Effector memory CD4-positive, alpha-beta T cell (primary cell): ENCODE results near the gene HS6ST1.
A peak's percentile ranks its signal among the peaks of the same experiment; 100 is the strongest.
"Not testable (repeated sequence)": the region's sequence is repeated elsewhere in the genome, so short reads cannot be mapped to it uniquely, and the experiment has no call there.

Experiments used
- DNase-seq, 3 donors: peaks; one replicate each; pipeline ENCODE4 v3.0.0-alpha.2; 2020
- H3K27ac ChIP-seq: 2 replicates; pipeline ENCODE4 v1.7.0; 2013; ENCODE audit warnings: mild to moderate bottlenecking, low read length, moderate library complexity; ENCODE audit not compliant: insufficient read depth, poor library complexity, severe bottlenecking
- H3K27me3 ChIP-seq: replicated peaks from 2 replicates; pipeline ENCODE4 v1.7.0; 2013; ENCODE audit warnings: mild to moderate bottlenecking, low read length; ENCODE audit not compliant: insufficient read depth, control insufficient read depth, poor library complexity, severe bottlenecking
- H3K36me3 ChIP-seq: 2 replicates; pipeline ENCODE4 v1.7.0; 2013; ENCODE audit warnings: mild to moderate bottlenecking, low read length, moderate library complexity; ENCODE audit not compliant: control insufficient read depth, insufficient read depth
- H3K4me1 ChIP-seq: 2 replicates; pipeline ENCODE4 v1.7.0; 2013; ENCODE audit warnings: low read length, mild to moderate bottlenecking; ENCODE audit not compliant: control insufficient read depth, insufficient read depth, poor library complexity, severe bottlenecking
- H3K4me3 ChIP-seq: 2 replicates; pipeline ENCODE4 v1.7.0; 2013; ENCODE audit warnings: low read length, low read depth, mild to moderate bottlenecking; ENCODE audit not compliant: insufficient read depth, poor library complexity, severe bottlenecking
- H3K9me3 ChIP-seq: 2 replicates; pipeline ENCODE4 v1.7.0; 2013; ENCODE audit warnings: mild to moderate bottlenecking, low read length, moderate library complexity; ENCODE audit not compliant: control insufficient read depth

The HS6ST1 gene

DNA sequence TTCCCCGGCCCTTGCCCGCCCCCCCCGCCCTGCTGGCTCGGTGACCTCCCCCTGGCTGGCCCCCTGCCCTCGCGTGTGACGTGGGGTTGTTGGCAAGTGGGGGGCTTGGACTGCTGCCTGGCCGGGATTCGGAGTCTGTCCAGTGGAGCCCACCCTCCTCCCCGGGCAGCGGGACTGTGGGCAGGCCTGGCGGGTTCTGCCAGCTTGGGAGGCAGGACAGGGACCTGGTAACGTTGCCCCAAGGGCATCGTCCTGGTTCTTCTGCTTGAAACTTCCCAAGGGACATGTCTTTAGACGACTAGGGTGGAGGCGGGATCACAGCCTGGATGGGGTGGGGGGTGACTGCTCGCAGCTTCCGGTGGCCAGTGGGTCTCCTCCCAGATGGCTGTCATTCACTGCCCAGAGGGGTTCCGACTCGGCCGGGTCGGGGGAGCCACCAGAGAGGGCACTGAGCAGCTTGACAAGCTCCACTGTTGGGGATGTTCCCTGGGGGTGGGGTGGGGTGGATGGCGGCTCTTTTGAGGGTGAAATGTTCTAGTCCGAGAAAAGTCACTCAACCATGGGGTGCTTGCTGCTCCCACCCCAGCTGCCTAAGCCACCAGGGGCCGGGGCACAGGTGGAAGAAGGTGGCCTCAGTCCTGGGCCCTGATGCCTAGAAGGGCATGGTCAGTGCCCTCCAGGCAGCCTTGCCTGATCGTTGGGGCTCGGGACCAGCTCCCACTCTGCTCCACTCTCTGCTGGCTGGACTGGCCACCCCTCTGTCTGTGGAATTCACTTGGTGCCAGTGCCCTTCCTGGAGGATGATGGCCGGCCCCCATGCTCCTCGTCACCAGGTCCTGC lies 4.3 kb upstream of the HS6ST1 start:
- DNase-seq: no peak
- H3K27ac ChIP-seq: no peak overlapping the region
- no peaks in the 10 kb centered on the region for H3K9me3 ChIP-seq
- no peaks in the 10 kb centered on the region for H3K27me3 ChIP-seq
- peaks cover 18% of the 10 kb centered on the region for H3K4me1 ChIP-seq
- no peak overlapping the region for H3K4me3 ChIP-seq
- no peaks in the 10 kb centered on the region for H3K36me3 ChIP-seq

DNA sequence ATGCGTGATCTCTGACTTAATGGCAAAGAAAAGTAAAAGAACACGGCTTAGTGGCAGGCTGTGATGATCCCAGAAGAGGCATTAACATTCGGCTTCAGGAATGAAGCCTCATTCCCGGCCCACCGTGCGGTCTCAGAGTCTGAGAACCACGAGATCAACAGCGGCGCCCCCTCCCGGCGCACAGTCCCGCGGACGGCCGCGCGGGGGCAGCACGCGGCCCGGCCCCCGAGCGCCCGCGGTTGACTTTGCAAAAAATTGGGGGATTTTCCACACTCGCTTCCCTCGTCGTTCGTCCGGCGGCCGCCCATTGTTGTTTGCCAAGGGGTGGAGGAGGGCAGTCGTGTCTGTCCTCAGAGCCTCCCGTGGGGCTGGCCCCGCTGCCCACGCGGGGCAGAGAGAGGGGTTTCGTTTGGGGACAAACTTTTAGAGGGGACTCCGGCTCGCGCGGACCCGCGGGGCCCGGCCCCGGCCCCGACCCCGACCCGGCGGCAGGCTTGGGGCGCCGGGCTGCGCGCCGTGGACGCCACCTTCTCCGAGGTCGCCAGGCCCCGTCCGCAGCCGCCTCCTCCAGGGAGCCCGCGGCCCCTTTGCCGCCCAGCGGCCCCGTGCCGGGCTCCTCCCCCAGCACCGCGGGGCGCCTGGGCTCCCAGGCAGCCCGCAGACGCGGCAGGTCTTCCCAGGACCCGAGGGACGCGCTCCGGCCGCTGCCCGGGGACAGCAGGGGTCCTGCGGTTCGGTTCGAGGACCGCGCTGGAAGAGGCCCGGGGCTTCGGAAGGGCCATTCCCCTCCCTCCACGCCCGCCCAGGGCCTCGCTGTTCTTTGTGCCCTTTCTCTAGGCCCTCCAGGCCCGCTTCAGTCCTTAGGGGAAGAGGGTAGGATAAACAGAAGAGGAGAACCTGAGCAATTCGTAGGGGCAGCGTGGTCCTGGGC lies 3.4 kb upstream of the HS6ST1 start:
- Histone ChIP-seq H3K27ac (peak overlapping the region; percentile 48), H3K36me3 (no peaks in the 10 kb centered on the region), H3K27me3 (no peaks in the 10 kb centered on the region), H3K9me3 (no peaks in the 10 kb centered on the region), H3K4me1 (peaks cover 25% of the 10 kb centered on the region), H3K4me3 (peak overlapping the region; percentile 60)
- DNase-seq: peak; percentile 66 to 71 (median 67)

DNA sequence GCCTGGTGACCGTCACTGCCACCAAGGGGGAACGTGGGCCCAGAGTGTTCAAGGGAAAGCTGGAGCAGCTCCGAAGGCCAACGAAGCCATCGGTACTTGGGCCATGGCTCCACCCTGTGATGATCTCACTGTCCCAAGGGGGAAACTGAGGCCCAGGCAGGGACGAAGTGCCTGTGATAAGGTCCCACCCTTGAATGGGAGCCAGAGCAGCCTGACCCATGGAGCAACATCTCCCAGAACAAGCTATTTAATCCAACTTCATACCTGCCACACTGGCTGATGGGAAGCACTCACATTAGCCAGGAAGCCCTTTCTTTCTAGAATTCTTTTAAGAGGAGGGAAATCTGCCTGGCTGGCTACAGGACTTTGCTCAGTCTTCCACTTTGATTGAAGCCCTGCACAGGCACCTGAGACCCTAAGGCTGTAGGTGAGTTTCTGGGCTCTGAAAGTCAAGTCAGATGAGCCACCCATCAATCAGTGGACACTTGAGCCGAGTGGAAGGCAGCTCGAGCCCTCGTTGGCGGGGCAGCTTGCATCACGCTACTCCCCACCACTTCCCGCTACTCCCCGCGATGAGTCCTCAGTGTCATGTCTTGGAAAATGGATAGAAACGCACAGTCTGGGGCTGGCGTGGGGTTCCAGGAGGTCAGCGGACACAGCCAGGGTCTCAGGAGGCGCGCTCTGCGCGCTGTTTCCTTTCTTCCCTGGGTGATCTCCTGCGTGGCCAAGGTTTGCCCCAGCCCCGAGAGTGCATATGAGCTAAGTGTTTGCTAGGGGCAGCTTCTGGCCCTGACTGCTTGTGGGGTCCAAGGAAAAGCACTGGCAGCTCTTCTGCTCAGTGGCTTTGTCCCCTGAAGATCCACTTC lies 2.5 kb upstream of the HS6ST1 start:
- no peaks in the 10 kb centered on the region for H3K9me3 ChIP-seq
- peak overlapping the region; percentile 60 for H3K4me3 ChIP-seq
- no peak overlapping the region for H3K27ac ChIP-seq
- no peaks in the 10 kb centered on the region for H3K27me3 ChIP-seq
- H3K4me1 ChIP-seq: peaks cover 34% of the 10 kb centered on the region
- no peaks in the 10 kb centered on the region for H3K36me3 ChIP-seq
- no peak for DNase-seq

DNA sequence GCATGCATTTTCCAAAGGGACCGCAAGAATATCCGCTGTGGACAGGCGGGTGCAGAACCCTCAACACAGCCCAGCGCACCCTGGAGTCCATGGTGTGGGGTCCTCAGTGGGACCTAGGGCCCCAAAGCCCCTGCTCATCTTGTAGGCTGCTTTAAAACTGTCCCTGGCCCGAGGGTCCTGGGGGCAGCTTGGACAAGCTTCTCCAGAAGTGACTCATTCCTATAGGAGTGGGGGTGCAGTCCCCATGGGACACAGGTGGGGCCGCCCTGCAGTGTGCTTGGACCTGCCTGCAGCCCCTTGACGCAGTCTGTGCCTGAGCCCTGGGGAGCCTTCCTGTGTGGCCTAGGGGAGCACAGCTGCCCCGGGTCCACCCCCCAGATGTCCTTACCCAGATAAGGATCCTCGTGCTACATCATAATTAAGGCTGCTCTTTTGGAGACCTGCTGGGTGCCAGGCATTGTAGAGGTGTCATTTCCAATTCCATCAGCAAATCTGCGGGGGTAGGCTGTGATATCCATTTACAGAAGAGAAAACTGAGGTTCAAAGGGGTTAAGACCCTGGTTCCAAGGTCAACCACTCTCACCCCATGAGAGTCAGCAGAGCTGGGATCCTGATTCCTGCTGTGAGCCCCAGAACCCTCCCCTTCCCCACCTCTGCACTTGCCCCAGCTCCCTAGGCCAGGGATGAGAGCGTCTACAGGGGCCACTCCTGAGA lies 1.7 kb upstream of the HS6ST1 start:
- H3K9me3 ChIP-seq: no peaks in the 10 kb centered on the region
- H3K4me1 ChIP-seq: peaks cover 40% of the 10 kb centered on the region
- DNase-seq: no peak
- H3K4me3 ChIP-seq: no peak overlapping the region
- no peaks in the 10 kb centered on the region for H3K36me3 ChIP-seq
- H3K27ac ChIP-seq: no peak overlapping the region
- no peaks in the 10 kb centered on the region for H3K27me3 ChIP-seq

DNA sequence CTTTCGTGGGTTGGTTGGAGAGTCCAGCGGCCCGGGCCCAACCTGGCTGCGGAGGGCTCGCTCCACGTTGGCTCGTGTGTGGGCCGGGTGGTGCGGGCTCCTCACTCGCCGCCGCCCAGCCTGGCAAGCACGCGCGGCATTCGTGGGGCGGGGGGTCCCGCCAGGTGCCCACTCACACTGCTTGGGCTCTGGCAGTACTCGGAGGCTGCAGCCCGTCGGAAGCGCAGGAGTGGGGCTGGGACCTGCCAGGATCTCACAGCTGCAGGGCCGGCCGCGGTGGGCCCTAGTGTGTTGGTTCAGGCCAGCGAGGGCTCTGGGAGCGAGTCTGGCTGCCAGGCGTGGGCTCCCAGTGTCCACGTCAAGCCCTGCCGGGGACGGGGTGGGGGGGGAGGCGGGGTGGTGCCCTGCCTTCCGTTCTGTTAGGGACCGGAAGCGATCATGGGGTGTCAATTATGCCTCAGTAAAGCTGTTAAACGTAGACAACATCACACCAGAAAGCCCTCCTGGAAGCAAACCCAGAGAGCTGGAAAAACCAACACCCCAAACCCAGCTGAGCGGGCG lies 1.0 kb upstream of the HS6ST1 start:
- H3K4me3 ChIP-seq: no peak overlapping the region
- peaks cover 40% of the 10 kb centered on the region for H3K4me1 ChIP-seq
- H3K27me3 ChIP-seq: no peaks in the 10 kb centered on the region
- no peaks in the 10 kb centered on the region for H3K9me3 ChIP-seq
- no peak for DNase-seq
- H3K27ac ChIP-seq: no peak overlapping the region
- no peaks in the 10 kb centered on the region for H3K36me3 ChIP-seq

DNA sequence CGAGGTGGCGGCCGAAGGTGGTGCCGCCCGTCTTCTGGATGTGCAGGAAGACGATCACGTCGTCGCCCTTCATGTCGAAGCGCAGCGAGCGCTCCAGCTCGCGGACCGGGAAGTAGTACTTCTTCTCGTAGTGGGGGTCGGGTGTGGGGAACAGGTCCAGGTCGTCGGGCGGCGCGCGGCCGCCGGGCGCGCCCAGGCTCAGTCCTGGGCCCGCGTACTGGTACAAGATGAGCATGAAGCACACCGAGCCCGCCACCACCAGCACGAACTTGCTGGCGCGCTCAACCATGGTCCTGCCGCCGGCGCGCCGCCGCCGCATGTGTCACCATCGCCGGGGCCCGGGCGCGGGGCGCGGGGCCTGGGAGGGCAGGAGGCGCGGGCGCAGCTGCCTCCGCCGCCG lies 423 bp downstream of the HS6ST1 start:
- Histone ChIP-seq H3K4me3 (peak overlapping the region; percentile 62), H3K4me1 (peaks cover 40% of the 10 kb centered on the region)
- not testable (repeated sequence) for H3K27me3 ChIP-seq, H3K9me3 ChIP-seq, DNase-seq, H3K36me3 ChIP-seq, H3K27ac ChIP-seq

DNA sequence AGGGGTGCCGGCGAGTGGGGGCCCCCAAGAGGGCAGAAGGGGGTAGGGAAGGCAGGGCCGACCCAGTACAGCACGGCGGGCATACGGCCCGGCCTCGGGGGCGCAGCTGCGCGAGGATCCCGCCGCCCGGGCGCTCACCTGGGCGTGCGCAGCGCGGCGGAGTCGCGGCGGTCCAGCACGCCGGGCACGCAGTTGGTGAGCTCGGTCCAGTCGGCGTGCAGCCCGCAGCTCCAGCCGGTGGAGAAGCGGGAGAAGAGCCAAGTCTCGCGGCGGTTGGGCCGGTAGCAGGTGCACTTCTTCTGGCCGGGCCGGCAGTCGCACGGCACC lies 806 bp downstream of the HS6ST1 start:
- peak overlapping the region; percentile 62 for H3K4me3 ChIP-seq
- not testable (repeated sequence) for H3K36me3 ChIP-seq
- H3K4me1 ChIP-seq: peaks cover 40% of the 10 kb centered on the region

DNA sequence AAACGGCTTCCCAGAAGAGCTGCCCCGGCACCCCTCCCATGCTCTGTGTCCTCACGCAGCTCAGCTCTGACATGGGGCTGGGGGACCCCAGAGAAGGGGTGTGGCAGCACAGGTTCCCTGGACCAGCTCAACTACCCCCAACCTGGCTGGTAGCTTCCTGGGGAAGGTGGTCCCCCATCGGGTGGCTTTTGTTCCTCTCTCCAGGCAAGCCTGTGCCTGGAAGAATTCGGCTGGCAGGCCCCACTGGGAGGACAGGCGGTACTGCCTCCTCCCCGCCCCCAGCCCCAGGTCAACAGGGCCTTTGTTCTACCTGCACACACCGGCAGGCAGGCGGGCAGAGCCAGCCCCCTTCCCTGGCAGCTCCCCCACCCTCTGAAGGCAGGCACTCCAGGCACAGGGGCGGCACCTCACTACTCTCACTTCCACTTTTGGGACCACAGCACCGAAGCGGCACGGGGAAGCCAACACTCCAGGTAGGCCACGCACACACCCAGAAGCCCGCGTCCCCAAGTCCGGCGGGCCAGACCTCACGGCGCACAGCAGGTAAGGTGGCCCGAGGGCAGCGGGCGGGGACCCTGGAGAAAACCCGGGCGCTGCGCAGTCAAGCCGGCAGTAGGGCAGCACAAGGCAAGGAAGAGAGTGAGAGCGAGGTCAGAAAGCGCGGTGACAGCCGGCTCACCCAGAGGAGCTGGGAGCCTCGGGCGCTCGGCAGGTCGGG lies 1.3 kb downstream of the HS6ST1 start:
- Histone ChIP-seq H3K27me3 (no peaks in the 10 kb centered on the region), H3K9me3 (no peaks in the 10 kb centered on the region), H3K36me3 (no peaks in the 10 kb centered on the region), H3K27ac (no peak overlapping the region), H3K4me1 (peaks cover 37% of the 10 kb centered on the region), H3K4me3 (peak overlapping the region; percentile 62)
- DNase-seq: no peak

More for the DNA sequence above, 806 bp downstream of the HS6ST1 start:
- H3K27me3 ChIP-seq, H3K27ac ChIP-seq, DNase-seq, H3K9me3 ChIP-seq: not testable (repeated sequence)
